Endometrial microvascular endothelial cells (primary cell): ENCODE measurements around the gene FILIP1. TPM values are rescaled to one million over a fixed set of nuclear protein-coding genes. Genes with fewer than 3 reads are reported as not detected.

Source experiments
- in situ Hi-C: cut with HindIII; loops from 2 replicates; pipeline ENCODE4 v1.10.0; 2017; ENCODE audit warnings: low sequenced_read_pairs, low pct_unique_long_range_greater_than_20kb; ENCODE audit errors: inconsistent ontology term
- total RNA-seq: library from RNA; depleted of rRNA; stranded (reverse); fragments of >200 nt; gene quantifications from one replicate; pipeline ENCODE4 v1.2.3, GENCODE V29; 2015; ENCODE audit errors: inconsistent ontology term

Gene FILIP1
- total RNA-seq, 1 donor from 2014 or later = 0.09 TPM

GRCh38 chr6:75326557-75327258 is 166.9 kb downstream of the FILIP1 start:
- in situ Hi-C loops = no loop called here

- in situ Hi-C loops = no loop called here
Observed at GRCh38 chr6:75318900-75319299, 174.7 kb downstream of the FILIP1 start.

- in situ Hi-C loops = no loop called here
Observed at GRCh38 chr6:75317503-75318206, 175.9 kb downstream of the FILIP1 start.

GRCh38 chr6:75315978-75316377 is 177.6 kb downstream of the FILIP1 start:
- in situ Hi-C loops = no loop called here

DNA sequence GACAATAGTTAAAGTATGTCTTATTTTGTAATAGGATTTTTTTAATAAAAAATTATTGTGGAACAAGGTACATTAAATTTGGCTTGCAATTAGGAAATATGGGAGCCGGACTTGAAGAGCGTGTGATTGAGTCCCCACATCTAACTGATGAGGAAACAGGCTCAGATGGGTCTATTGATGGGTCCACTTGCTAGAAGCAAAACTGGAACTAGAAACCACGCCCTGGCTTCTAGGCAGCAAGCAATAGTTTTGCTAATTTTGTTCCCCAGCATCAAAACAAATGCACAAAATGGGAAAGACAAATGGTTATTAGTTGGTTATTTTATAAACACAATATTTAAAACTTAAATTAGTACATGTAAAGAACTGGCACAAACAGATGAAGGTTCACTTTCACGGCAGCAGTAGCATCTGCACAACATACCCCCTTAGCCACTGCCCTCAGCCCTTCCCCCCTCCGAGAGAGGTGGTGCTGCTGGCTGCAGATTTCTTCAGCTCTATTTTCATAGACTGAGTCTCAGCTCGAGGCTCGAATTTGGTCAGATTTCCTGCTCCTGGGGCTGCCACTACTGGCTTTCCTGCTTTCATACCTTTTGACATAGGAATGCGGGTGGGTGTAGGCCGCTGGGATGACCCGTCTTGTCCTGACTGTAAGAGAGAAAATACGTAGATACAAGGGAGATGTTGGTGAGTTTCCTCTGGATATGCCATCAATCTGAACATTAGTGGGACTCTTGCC is 185.2 kb downstream of the FILIP1 start:
- in situ Hi-C loops = no loop called here

- in situ Hi-C loops = no loop called here
Observed at GRCh38 chr6:75307364-75308004, 186.1 kb downstream of the FILIP1 start.

GRCh38 chr6:75306064-75306463 is 187.5 kb downstream of the FILIP1 start:
- in situ Hi-C loops = no loop called here

GRCh38 chr6:75305573-75305972 is 188.0 kb downstream of the FILIP1 start:
- in situ Hi-C loops = no loop called here

DNA sequence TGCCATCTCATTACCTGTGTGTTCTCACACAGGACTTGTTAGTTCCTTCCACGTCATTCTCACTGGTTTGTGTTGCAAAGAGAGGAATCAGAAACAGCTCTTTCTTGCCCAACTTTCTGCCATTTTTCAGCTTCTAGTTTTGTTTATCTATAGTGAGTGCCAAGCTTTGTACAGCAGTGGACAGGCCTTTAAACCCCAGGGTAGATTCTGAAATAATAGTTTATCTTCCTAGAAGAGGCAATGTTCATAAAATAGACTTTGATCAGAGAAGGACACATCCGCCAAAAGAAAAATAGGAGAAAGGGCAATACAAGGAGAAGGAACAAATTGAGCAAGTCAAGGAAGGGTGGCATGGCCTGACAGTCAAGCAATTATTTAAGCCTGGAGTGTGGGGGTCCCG is 191.3 kb downstream of the FILIP1 start:
- in situ Hi-C loops = no loop called here

- in situ Hi-C loops = no loop called here
Observed at GRCh38 chr6:75301537-75301936, 192.1 kb downstream of the FILIP1 start.

DNA sequence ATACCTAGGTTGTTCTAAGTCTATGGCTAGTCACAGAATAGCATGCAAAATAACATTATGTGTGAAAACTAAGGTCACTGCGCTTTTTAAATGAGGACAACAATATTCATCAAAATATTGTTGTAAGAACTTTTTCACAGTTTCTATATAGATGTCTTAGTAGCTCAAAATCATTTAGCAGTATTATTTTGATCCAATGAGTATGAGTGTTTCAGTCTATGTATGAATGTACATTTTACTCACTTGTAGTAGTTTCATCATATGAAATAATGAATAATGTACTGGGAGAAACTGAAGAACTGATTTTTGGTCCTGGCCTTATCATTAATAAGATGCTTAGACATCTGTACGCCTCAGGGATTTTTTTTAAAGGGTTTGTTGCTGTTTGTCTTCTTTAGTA is 192.5 kb downstream of the FILIP1 start:
- in situ Hi-C loops = no loop called here

- in situ Hi-C loops = no loop called here
Observed at GRCh38 chr6:75300531-75300855, 193.1 kb downstream of the FILIP1 start.

GRCh38 chr6:75299801-75300530 is 193.6 kb downstream of the FILIP1 start:
- in situ Hi-C loops = no loop called here

GRCh38 chr6:75296811-75297779 is 196.5 kb downstream of the FILIP1 start:
- in situ Hi-C loops = no loop called here

- in situ Hi-C loops = no loop called here
Observed at GRCh38 chr6:75292555-75292954, 201.0 kb downstream of the FILIP1 start.

GRCh38 chr6:75291744-75292143 is 201.9 kb downstream of the FILIP1 start:
- in situ Hi-C loops = no loop called here

DNA sequence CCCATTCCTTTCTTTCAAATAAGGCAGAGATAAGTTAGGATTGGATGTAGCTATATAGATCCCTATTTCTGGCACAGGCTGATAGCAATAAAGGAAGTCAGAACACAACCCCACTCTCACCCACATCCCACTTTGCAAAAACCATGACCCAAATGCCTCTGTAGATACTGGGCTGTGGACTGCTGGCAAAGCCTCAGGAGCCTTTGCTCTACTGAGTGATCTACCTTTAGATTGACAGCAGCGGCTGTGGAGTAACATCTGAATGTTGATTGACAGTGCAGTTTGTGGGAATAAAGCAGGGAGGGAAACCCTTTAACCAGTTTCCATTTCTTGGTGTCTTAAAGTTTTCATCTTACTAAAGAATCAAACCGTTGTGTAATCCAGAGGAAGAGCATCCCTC is 202.3 kb downstream of the FILIP1 start:
- in situ Hi-C loops = no loop called here
